HL-60/S4 (cell line): ENCODE measurements around the gene BAZ2B.

Source experiments
- in situ Hi-C: fragments of 300-500 bp; cut with MboI; formaldehyde crosslinking; loops from 2 replicates; pipeline ENCODE4 v1.14.3; 2022; ENCODE audit warnings: low sequenced_read_pairs

BAZ2B gene

GRCh38 chr2:159585622-159586021 is 30.7 kb downstream of the BAZ2B start:
- in situ Hi-C loops, result no loop called here

- in situ Hi-C loops, result no loop called here
These were observed 31.6 kb downstream of the BAZ2B start for GRCh38 chr2:159584796-159585195.

GRCh38 chr2:159573846-159574606 is 42.3 kb downstream of the BAZ2B start:
- in situ Hi-C loops, result no loop called here

GRCh38 chr2:159573294-159573693 is 43.1 kb downstream of the BAZ2B start:
- in situ Hi-C loops, result no loop called here

GRCh38 chr2:159572459-159572858 is 43.9 kb downstream of the BAZ2B start:
- in situ Hi-C loops, result no loop called here

GRCh38 chr2:159571540-159572260 is 44.6 kb downstream of the BAZ2B start:
- in situ Hi-C loops, result no loop called here

- in situ Hi-C loops, result no loop called here
These were observed 52.3 kb downstream of the BAZ2B start for GRCh38 chr2:159564081-159564480.

GRCh38 chr2:159562248-159562647 is 54.1 kb downstream of the BAZ2B start:
- in situ Hi-C loops, result no loop called here

- in situ Hi-C loops, result no loop called here
These were observed 54.6 kb downstream of the BAZ2B start for GRCh38 chr2:159561786-159562185.

- in situ Hi-C loops, result no loop called here
These were observed 55.1 kb downstream of the BAZ2B start for GRCh38 chr2:159561242-159561641.

GRCh38 chr2:159559034-159559433 is 57.3 kb downstream of the BAZ2B start:
- in situ Hi-C loops, result no loop called here

- in situ Hi-C loops, result no loop called here
These were observed 57.9 kb downstream of the BAZ2B start for GRCh38 chr2:159558479-159558878.

GRCh38 chr2:159557437-159558034 is 58.8 kb downstream of the BAZ2B start:
- in situ Hi-C loops, result no loop called here

GRCh38 chr2:159555651-159556392 is 60.5 kb downstream of the BAZ2B start:
- in situ Hi-C loops, result no loop called here

GRCh38 chr2:159553727-159554126 is 62.6 kb downstream of the BAZ2B start:
- in situ Hi-C loops, result no loop called here

- in situ Hi-C loops, result no loop called here
These were observed 64.5 kb downstream of the BAZ2B start for GRCh38 chr2:159551806-159552205.

GRCh38 chr2:159550231-159550630 is 66.1 kb downstream of the BAZ2B start:
- in situ Hi-C loops, result no loop called here

GRCh38 chr2:159549234-159549633 is 67.1 kb downstream of the BAZ2B start:
- in situ Hi-C loops, result no loop called here

- in situ Hi-C loops, result no loop called here
These were observed 69.5 kb downstream of the BAZ2B start for GRCh38 chr2:159546716-159547430.

GRCh38 chr2:159546039-159546438 is 70.3 kb downstream of the BAZ2B start:
- in situ Hi-C loops, result no loop called here

GRCh38 chr2:159545085-159545484 is 71.3 kb downstream of the BAZ2B start:
- in situ Hi-C loops, result no loop called here
